ENCODE measurements around the gene EGFR.

DNA sequence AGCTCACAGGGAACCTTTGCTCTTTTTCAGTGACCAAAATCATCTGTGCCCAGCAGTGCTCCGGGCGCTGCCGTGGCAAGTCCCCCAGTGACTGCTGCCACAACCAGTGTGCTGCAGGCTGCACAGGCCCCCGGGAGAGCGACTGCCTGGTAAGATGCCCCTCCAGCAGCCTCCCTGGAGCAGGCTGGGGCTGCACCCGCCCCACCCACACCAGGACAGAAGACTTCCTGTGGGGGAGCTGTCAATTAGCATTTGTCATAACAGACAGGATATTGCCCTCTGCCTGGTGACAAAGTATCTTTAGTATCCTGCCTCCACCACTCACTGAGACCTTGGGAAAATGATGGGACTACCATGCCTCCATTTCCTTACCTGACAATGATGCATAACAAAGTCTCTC, 133.7 kb downstream of the EGFR start:
- TF ChIP-seq EZH2 (IDR thresholded peaks at IDR 0.05; ENCODE audit: low read length, unreplicated experiment) (no peak), EZH2phosphoT487 (IDR thresholded peaks at IDR 0.05; ENCODE audit: borderline replicate concordance, low read length) (no peak)
- TF ChIP-seq, protein P1, sequence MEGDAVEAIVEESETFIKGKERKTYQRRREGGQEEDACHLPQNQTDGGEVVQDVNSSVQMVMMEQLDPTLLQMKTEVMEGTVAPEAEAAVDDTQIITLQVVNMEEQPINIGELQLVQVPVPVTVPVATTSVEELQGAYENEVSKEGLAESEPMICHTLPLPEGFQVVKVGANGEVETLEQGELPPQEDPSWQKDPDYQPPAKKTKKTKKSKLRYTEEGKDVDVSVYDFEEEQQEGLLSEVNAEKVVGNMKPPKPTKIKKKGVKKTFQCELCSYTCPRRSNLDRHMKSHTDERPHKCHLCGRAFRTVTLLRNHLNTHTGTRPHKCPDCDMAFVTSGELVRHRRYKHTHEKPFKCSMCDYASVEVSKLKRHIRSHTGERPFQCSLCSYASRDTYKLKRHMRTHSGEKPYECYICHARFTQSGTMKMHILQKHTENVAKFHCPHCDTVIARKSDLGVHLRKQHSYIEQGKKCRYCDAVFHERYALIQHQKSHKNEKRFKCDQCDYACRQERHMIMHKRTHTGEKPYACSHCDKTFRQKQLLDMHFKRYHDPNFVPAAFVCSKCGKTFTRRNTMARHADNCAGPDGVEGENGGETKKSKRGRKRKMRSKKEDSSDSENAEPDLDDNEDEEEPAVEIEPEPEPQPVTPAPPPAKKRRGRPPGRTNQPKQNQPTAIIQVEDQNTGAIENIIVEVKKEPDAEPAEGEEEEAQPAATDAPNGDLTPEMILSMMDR (conservative IDR thresholded peaks at IDR 0.05; ENCODE audit: low read depth, low read length), result no peak
